ENCODE measurements around the gene CLCN7.

DNA sequence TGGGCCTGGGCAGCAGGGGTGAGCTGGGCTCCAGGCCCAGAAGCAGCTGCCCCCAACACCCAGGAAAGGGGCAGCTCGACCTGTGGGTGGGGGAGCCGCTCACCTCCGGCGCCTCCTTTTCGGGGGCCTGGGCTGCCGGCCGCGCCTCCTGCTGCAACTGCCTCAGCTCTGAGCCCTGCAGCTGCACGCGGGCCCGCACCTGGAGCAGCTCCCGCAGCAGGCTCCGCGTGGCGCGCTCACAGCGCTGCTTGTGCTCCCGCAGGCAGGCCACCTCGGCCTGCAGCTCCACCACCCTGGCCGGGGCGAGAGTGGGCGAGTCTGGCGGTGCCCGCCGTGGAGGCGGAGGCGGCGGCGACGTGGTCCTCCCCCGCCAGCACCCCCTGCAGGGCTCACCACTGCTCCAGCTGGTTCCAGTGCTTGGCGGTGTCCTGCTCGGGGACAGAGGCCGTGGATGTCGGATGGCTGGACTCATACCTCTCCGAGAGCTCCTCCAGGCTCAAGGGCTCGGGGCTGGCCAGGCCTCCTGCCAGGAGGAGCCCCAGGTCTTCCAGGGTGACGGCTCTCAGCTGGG is 31.3 kb downstream of the CLCN7 start:
- no peak for TF ChIP-seq POLR2A (IDR thresholded peaks at IDR 0.05; ENCODE audit: low read depth, low read length)
- TF ChIP-seq POLR2AphosphoS5 (IDR thresholded peaks at IDR 0.05; ENCODE audit: insufficient read depth, low read depth, low read length): no peak
- TF ChIP-seq, protein P1, sequence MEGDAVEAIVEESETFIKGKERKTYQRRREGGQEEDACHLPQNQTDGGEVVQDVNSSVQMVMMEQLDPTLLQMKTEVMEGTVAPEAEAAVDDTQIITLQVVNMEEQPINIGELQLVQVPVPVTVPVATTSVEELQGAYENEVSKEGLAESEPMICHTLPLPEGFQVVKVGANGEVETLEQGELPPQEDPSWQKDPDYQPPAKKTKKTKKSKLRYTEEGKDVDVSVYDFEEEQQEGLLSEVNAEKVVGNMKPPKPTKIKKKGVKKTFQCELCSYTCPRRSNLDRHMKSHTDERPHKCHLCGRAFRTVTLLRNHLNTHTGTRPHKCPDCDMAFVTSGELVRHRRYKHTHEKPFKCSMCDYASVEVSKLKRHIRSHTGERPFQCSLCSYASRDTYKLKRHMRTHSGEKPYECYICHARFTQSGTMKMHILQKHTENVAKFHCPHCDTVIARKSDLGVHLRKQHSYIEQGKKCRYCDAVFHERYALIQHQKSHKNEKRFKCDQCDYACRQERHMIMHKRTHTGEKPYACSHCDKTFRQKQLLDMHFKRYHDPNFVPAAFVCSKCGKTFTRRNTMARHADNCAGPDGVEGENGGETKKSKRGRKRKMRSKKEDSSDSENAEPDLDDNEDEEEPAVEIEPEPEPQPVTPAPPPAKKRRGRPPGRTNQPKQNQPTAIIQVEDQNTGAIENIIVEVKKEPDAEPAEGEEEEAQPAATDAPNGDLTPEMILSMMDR (IDR thresholded peaks at IDR 0.05; ENCODE audit: extremely low read depth in 1 of 2, insufficient read depth in 1 of 2, low read depth in 1 of 2, low read length in 2 of 2): no peak
- no peak for TF ChIP-seq MYC (IDR thresholded peaks at IDR 0.05; ENCODE audit: low read depth, low read length)
